GDM1 (cell line): ENCODE results near the gene CHIA.

Experiments used
- DNase-seq: peaks from one replicate; lab custom pipeline; 2025; lab: John Stamatoyannopoulos, UW

CHIA gene

GRCh38 chr1:111290630-111291029 lies at the start of gene CHIA:
CHIA (plus strand) TSS chr1:111290851; CDS start chr1:111310468, 19,617 bp downstream.
- DNase-seq = no peak

GRCh38 chr1:111241797-111242196 lies 48.9 kb upstream of the CHIA start:
- DNase-seq = no peak

- no peak for DNase-seq
Measured at GRCh38 chr1:111242805-111243523, 47.7 kb upstream of the CHIA start.

GRCh38 chr1:111247125-111247838 lies 43.4 kb upstream of the CHIA start:
- DNase-seq = no peak

GRCh38 chr1:111249960-111250359 lies 40.7 kb upstream of the CHIA start:
- DNase-seq = no peak

- no peak for DNase-seq
Measured at GRCh38 chr1:111251570-111251969, 39.1 kb upstream of the CHIA start.

- no peak for DNase-seq
Measured at GRCh38 chr1:111252786-111253185, 37.9 kb upstream of the CHIA start.

- DNase-seq = no peak
Measured at GRCh38 chr1:111253876-111254275, 36.8 kb upstream of the CHIA start.

GRCh38 chr1:111256988-111257658 lies 33.5 kb upstream of the CHIA start:
- no peak for DNase-seq

GRCh38 chr1:111267801-111268508 lies 22.7 kb upstream of the CHIA start:
- DNase-seq = no peak

GRCh38 chr1:111269825-111270406 lies 20.7 kb upstream of the CHIA start:
- no peak for DNase-seq

- no peak for DNase-seq
Measured at GRCh38 chr1:111270771-111271463, 19.7 kb upstream of the CHIA start.

- DNase-seq = no peak
Measured at GRCh38 chr1:111271464-111271801, 19.2 kb upstream of the CHIA start.

GRCh38 chr1:111272081-111272480 lies 18.6 kb upstream of the CHIA start:
- no peak for DNase-seq

GRCh38 chr1:111274653-111275052 lies 16.0 kb upstream of the CHIA start:
- no peak for DNase-seq

- no peak for DNase-seq
Measured at GRCh38 chr1:111275079-111275478, 15.6 kb upstream of the CHIA start.

GRCh38 chr1:111275780-111276433 lies 14.7 kb upstream of the CHIA start:
- no peak for DNase-seq

- no peak for DNase-seq
Measured at GRCh38 chr1:111279144-111279543, 11.5 kb upstream of the CHIA start.

GRCh38 chr1:111280267-111280666 lies 10.4 kb upstream of the CHIA start:
- no peak for DNase-seq

GRCh38 chr1:111281411-111281810 lies 9.2 kb upstream of the CHIA start:
- DNase-seq = no peak

GRCh38 chr1:111283838-111284237 lies 6.8 kb upstream of the CHIA start:
- no peak for DNase-seq
